NCI-H446 treated with DMSO at 0.1 percent for 48 hours (cell line): ENCODE measurements around the gene ERICH6.

Experiments used
- DNase-seq: peaks from one replicate; lab custom pipeline; 2025; lab: John Stamatoyannopoulos, UW

The ERICH6 gene

DNA sequence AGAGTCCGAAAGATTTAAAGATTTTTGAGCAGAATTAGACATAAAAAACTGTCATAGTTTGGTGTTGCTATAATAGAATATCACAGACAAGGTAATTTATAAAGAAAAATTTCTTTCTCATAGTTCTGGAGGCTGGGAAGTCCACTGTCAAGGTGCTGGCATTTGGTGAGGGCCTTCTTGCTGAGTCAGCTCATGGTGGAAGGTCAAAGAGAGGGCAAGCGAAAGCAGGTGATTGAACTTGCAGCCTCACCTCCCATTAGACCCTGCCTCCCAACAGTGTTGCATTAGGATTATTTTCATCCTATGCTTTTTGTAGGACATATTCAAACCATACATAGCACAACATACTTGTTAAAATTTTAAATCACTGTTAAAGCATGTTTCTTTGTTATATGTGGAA, 90.7 kb downstream of the ERICH6 start:
- no peak for DNase-seq

DNA sequence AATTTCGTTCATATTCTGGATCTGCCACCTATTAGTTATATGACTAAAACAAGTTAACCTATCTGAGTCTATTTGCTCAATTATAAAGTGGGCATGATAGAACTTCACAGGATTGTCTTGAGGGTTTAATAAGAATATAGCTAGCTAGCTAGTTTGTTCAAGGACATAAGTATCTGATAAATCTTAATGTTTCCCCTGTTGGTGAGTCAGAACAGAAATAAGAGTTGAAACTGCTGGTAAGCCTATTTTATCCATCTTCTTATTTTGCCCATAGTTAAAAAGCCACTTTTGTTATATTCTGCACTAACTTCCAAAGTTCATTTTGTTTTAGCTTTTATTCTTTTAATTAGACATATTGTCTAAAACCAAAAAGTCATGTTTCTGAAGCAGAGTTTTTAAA, 91.2 kb downstream of the ERICH6 start:
- DNase-seq, result no peak

DNA sequence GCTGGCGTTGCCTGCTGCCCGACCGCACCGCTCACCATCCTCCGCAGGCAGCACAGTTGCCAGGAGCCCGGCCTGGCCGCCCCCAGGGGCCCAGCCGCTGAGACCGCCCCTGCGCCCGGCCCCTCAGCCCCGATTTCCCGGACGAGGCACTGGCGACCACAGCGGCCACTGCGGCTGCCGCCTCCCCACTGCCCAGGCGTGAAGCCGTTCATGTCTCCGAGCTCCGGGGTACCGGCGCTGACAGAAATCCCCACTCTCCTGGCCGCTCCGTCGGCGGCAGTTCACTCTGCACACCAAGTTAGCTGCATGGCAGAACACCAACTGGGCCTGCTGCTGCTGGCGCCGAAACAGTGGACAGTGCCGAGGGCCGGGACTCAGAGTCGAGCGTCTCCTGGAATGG, 92.1 kb downstream of the ERICH6 start:
- no peak for DNase-seq

DNA sequence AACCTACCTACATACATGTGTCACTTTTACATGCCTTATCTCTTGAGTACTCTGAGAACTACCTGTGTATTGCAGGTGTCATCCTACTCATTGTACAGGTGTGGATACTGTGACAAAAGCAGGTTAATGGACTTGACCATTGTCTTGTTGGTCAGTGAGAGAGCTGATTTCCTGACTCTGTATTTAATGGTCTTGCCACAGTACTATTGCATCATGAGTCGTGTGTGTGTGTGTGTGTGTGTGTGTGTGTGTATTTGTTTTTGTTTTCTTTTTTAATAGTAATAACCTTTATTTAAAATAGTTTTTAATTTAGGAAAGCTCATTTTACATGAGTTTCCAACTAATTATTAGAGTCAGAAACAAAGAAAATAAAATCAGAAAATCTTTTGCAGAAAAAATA, 92.9 kb downstream of the ERICH6 start:
- no peak for DNase-seq

DNA sequence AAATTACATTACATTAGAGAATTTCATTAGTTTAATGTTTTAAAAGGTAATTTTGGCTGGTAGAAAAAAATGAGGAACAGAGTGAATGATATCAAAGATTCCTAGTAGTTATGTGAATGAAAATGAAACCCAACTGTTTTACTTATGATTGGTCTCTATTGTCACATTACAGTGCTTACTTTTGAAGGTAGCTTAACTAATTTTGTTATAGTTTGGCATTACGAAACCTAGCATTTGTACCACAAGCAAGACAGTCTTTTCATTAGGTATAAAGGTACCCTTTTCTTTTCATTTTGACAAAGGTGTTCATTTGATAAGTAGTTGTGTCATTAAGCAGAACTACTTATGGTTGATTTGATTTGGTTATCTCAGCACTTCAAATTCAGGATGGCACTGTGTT, 93.7 kb downstream of the ERICH6 start:
- no peak for DNase-seq
